OCI-LY7 (cell line): ENCODE results near the gene CBX8.

Experiments used
- EZH2phosphoT487 ChIP-seq: fragments of 200-600 bp; sonication (generic); IDR thresholded peaks from 2 replicates; pipeline ENCODE4 v1.6.1; 2018; ENCODE audit warnings: low read depth, borderline replicate concordance, mild to moderate bottlenecking, mixed run types, antibody characterized with exemption, low read length, moderate library complexity, mixed read lengths
- TF ChIP-seq, protein P1 (sequence below): fragments of 200-600 bp; sonication (generic); conservative IDR thresholded peaks from 2 replicates; pipeline ENCODE4 v1.5.1; 2014; ENCODE audit warnings: mild to moderate bottlenecking, antibody characterized with exemption, low read length, moderate library complexity, mixed read lengths

DNA sequence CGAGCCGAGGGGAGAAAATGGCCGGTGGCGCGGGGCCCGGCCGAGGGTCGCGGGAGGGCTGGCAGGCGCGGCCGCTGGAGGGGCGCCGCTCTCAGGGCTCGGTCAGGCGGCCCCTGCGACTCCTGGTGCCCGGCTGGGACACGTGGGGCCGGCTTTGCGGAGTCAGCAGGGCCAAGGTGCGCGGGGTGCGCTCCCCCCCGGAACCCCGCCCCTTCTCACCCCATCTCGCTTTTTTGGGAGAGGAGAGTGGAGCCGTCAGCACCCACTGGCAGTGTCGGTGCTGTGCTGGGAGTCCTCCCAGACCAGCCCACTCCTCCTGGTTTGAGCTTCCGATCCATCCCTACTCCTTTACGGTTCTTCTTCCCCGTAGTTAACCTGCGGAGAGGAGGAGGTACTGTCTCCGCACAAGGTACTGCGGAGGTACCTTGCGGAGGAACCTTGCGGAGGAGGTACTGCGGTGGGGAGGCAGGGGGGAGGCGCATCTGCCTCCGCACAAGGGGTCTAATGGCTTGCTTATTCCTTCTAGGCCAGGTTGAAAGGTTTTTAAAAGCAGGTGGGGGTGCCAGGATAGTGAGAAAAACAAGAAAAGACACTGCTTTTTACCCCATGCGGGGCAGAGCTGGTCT, 19.1 kb upstream of the CBX8 start:
- TF ChIP-seq, protein P1, sequence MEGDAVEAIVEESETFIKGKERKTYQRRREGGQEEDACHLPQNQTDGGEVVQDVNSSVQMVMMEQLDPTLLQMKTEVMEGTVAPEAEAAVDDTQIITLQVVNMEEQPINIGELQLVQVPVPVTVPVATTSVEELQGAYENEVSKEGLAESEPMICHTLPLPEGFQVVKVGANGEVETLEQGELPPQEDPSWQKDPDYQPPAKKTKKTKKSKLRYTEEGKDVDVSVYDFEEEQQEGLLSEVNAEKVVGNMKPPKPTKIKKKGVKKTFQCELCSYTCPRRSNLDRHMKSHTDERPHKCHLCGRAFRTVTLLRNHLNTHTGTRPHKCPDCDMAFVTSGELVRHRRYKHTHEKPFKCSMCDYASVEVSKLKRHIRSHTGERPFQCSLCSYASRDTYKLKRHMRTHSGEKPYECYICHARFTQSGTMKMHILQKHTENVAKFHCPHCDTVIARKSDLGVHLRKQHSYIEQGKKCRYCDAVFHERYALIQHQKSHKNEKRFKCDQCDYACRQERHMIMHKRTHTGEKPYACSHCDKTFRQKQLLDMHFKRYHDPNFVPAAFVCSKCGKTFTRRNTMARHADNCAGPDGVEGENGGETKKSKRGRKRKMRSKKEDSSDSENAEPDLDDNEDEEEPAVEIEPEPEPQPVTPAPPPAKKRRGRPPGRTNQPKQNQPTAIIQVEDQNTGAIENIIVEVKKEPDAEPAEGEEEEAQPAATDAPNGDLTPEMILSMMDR = no peak
- TF ChIP-seq EZH2phosphoT487 = no peak
